Measurements from ENCODE around the gene FOXE3. TPM values are rescaled to one million over a fixed set of nuclear protein-coding genes. Genes with fewer than 3 reads are reported as not detected.

FOXE3 gene
- total RNA-seq, 1 experiment from 2014 or later: 0.20 TPM

DNA sequence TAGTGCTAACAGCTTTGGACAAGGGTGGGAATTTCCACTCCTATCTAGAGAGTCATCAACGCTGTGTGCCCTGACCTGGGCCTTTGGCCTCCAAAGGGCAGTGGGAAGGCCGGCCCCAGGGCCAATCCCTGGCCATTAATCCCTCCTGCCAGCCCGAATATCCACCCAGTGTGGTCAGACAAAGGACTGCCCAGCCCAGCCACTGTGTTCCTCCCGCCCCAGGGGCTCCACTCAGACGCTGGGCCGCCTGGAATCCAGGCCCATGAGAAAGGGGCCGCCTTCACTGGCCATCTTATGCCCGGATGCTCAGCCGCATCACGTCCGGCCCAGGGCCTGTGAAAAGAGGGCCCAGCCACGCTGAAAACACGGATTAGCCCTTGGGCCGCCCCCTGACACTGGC lies 3.6 kb upstream of the FOXE3 start:
- CTCF ChIA-PET: interaction anchor here (1.2 kb wide), 1 partner anchor 25 kb away, joined by 5 read pairs; the partner anchor contains the start of gene FOXD2
- TF ChIP-seq REST (IDR thresholded peaks at IDR 0.05; ENCODE audit: low read depth) (no peak), YY1 (IDR thresholded peaks at IDR 0.05; ENCODE audit: extremely low read depth, insufficient replicate concordance, low read depth, low read length) (no peak), EGR1 (IDR thresholded peaks at IDR 0.05; ENCODE audit: low read depth) (no peak), ATF3 (IDR thresholded peaks at IDR 0.05) (no peak), ELF1 (IDR thresholded peaks at IDR 0.05; ENCODE audit: borderline replicate concordance, low read depth) (no peak)
- POLR2A ChIA-PET: no interaction called here
- Histone ChIP-seq H3K4me2 (ENCODE audit: low read length) (no peak overlapping the region), H3K79me2 (ENCODE audit: insufficient read depth, low read length) (no peaks in the 10 kb centered on the region), H3K9me2 (ENCODE audit: insufficient read depth) (no peaks in the 10 kb centered on the region), H3K4me1 (ENCODE audit: control insufficient read depth in 1 of 2, insufficient read depth in 2 of 2, low read length in 2 of 2) (no peaks in the 10 kb centered on the region), H3K27ac (ENCODE audit: low read depth, low read length) (no peak overlapping the region), H4K20me1 (ENCODE audit: insufficient read depth) (no peaks in the 10 kb centered on the region), H3K27me3 (ENCODE audit: insufficient read depth, low read length) (no peaks in the 10 kb centered on the region), H2AFZ (ENCODE audit: low read depth, low read length, poor library complexity, severe bottlenecking) (no peak overlapping the region), H3K9me3 (ENCODE audit: control insufficient read depth in 1 of 2, insufficient read depth in 1 of 2, low read depth in 1 of 2, low read length in 2 of 2) (no peaks in the 10 kb centered on the region), H3K9ac (ENCODE audit: low read length) (no peak overlapping the region), H3K36me3 (ENCODE audit: control insufficient read depth in 1 of 2, insufficient read depth in 2 of 2, low read length in 2 of 2) (no peaks in the 10 kb centered on the region), H3K4me3 (replicated peaks in 1 of 2; ENCODE audit: low read depth in 1 of 2, low read length in 2 of 2) (no peak overlapping the region)
- RAD21 ChIA-PET (ENCODE audit: low non-redundant PET in 1 of 2, low total read pairs in 2 of 2, uncharacterized antibody in 2 of 2, unreplicated experiment in 2 of 2): no interaction called here
- no TSS peak for BruUV-seq (replicated peaks)
- DNase-seq (ENCODE audit: low read depth, low spot score) (no peak), ATAC-seq (no peak)
- intact Hi-C loops (cut with micrococcal nuclease): no loop called here

All from HCT116 (cell line).